ENCODE data around the gene TXNRD1. TPM values are rescaled to one million over a fixed set of nuclear protein-coding genes. Genes with fewer than 3 reads are reported as not detected.

The TXNRD1 gene
- total RNA-seq, 4 donors from 2014 or later: 94.1 to 240 (median 128) TPM

- peaks cover 0 to 10% (median 0%) of the 10 kb centered on the region in 3 donors for H3K36me3 ChIP-seq
- no peaks in the 10 kb centered on the region for H3K9me3 ChIP-seq
- TF ChIP-seq POLR2A (IDR thresholded peaks at IDR 0.05): no peak
- TF ChIP-seq, protein P1, sequence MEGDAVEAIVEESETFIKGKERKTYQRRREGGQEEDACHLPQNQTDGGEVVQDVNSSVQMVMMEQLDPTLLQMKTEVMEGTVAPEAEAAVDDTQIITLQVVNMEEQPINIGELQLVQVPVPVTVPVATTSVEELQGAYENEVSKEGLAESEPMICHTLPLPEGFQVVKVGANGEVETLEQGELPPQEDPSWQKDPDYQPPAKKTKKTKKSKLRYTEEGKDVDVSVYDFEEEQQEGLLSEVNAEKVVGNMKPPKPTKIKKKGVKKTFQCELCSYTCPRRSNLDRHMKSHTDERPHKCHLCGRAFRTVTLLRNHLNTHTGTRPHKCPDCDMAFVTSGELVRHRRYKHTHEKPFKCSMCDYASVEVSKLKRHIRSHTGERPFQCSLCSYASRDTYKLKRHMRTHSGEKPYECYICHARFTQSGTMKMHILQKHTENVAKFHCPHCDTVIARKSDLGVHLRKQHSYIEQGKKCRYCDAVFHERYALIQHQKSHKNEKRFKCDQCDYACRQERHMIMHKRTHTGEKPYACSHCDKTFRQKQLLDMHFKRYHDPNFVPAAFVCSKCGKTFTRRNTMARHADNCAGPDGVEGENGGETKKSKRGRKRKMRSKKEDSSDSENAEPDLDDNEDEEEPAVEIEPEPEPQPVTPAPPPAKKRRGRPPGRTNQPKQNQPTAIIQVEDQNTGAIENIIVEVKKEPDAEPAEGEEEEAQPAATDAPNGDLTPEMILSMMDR (IDR thresholded peaks at IDR 0.05): no peak
- H3K27ac ChIP-seq: no peak overlapping the region
- H3K4me3 ChIP-seq: no peak overlapping the region
- no peaks in the 10 kb centered on the region for H3K4me1 ChIP-seq
- H3K27me3 ChIP-seq: no peaks in the 10 kb centered on the region
- no peak for DNase-seq
Observed at GRCh38 chr12:104356231-104357115, 140.9 kb downstream of the TXNRD1 start.

DNA sequence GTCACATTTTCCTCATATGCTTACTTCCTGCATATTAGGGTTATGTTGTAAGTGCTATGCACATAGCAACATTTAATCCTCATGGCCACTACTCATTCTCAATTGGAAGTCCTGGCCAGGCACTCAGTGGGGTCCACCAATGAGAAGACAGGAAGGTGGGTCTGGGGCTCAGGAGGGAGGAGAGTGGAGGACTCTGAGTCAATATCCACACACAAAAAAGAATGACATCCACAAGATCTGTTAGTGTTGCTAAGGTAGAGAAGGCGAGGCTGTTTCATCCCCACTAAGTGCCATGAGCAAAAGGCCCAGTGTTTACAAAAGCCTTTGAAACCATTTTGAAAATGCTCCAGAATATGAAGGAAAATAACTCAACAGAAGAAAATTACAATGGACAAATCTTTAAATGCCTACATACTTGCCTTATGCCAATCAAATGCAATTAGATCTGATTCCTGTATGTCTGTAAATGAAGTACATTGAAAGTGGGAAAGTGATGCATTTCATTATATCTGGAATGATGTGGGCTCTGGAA, 141.9 kb downstream of the TXNRD1 start:
- no peak for DNase-seq
- no peaks in the 10 kb centered on the region for H3K9me3 ChIP-seq
- no peaks in the 10 kb centered on the region for H3K27me3 ChIP-seq
- peaks cover 0 to 10% (median 0%) of the 10 kb centered on the region in 3 donors for H3K36me3 ChIP-seq
- H3K4me3 ChIP-seq: no peak overlapping the region
- TF ChIP-seq POLR2A (IDR thresholded peaks at IDR 0.05): no peak
- TF ChIP-seq, protein P1 (IDR thresholded peaks at IDR 0.05): no peak
- H3K4me1 ChIP-seq: no peaks in the 10 kb centered on the region
- no peak overlapping the region for H3K27ac ChIP-seq

- TF ChIP-seq, protein P1 (IDR thresholded peaks at IDR 0.05): peak; percentile 70 to 95 (median 92)
- no peak for TF ChIP-seq POLR2A (IDR thresholded peaks at IDR 0.05)
- Histone ChIP-seq H3K4me1 (no peaks in the 10 kb centered on the region), H3K27ac (no peak overlapping the region), H3K9me3 (no peaks in the 10 kb centered on the region), H3K36me3 (peaks cover 0 to 10% (median 0%) of the 10 kb centered on the region in 3 donors), H3K27me3 (no peaks in the 10 kb centered on the region), H3K4me3 (no peak overlapping the region)
- peak; percentile 59 to 89 (median 66) for DNase-seq
Observed at GRCh38 chr12:104358353-104359003, 142.9 kb downstream of the TXNRD1 start.

DNA sequence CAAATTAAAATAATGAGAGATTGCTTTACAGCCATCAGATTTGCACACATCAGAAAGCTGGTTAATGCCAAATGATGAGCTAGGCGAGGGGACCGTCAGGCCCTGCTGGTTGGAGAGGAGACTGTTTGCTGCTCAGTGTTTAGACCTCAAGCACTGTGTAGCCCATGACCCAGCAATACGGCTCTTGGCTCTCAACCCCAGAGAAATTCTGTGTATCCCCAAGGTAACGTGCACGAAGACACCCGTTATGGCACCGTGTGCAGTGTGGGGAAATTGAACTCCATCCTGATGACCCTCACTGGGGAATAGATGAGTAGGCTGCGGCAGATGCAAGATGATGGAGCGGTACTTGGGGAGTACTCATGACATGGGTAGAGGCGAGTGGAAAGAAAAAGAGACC, 143.6 kb downstream of the TXNRD1 start:
- Histone ChIP-seq H3K27me3 (no peaks in the 10 kb centered on the region), H3K4me1 (no peaks in the 10 kb centered on the region), H3K9me3 (no peaks in the 10 kb centered on the region), H3K36me3 (peaks cover 0 to 4% (median 0%) of the 10 kb centered on the region in 3 donors), H3K4me3 (no peak overlapping the region), H3K27ac (no peak overlapping the region)
- peak in 1 of 3 donors; percentile 27 for DNase-seq
- TF ChIP-seq, protein P1 (IDR thresholded peaks at IDR 0.05): no peak
- TF ChIP-seq POLR2A (IDR thresholded peaks at IDR 0.05): no peak

DNA sequence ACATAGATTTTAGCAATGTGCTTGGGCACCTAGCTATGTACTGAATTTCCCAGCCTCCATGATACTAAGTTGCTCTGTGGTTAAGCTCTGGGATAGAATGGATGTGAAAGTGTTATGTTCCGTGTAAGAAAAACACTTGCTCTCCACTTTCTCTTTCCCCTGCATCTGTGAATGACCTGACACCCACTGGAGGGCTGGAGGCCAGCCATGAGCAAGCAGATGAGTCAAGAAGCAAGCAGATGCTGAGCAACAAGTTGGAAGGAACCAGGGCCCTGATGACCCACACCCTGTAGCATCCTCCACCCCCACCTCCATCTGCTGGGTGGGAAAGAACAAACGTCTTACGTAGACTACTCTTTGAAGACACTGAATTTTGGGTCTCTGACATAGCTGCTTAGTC, 144.6 kb downstream of the TXNRD1 start:
- H3K27ac ChIP-seq: no peak overlapping the region
- DNase-seq: peak in 1 of 3 donors; percentile 9
- no peaks in the 10 kb centered on the region for H3K9me3 ChIP-seq
- no peak for TF ChIP-seq POLR2A (IDR thresholded peaks at IDR 0.05)
- TF ChIP-seq, protein P1 (IDR thresholded peaks at IDR 0.05): no peak
- no peak overlapping the region for H3K4me3 ChIP-seq
- no peaks in the 10 kb centered on the region for H3K4me1 ChIP-seq
- no peaks in the 10 kb centered on the region for H3K27me3 ChIP-seq
- no peaks in the 10 kb centered on the region for H3K36me3 ChIP-seq

Measured in Peyer's patch (tissue), 4 donors.